ENCODE data around the gene CDC42SE1.

Gene CDC42SE1

GRCh38 chr1:151058692-151059091 lies 730 bp downstream of the CDC42SE1 start:
- Mint-ChIP-seq H3K4me3 (peak overlapping the region; percentile 90 to 97 (median 94)), H3K9me3 (no peaks in the 10 kb centered on the region), H3K27ac (peak overlapping the region; percentile 92 to 98 (median 95)), H3K27me3 (ENCODE audit: low read depth) (no peaks in the 10 kb centered on the region), H3K36me3 (ENCODE audit: low read depth) (peaks cover 24% of the 10 kb centered on the region), H3K4me1 (peaks cover 45% of the 10 kb centered on the region)
- TF ChIP-seq CTCF (IDR thresholded peaks at IDR 0.05; ENCODE audit: unreplicated experiment in 3 of 3): no peak

DNA sequence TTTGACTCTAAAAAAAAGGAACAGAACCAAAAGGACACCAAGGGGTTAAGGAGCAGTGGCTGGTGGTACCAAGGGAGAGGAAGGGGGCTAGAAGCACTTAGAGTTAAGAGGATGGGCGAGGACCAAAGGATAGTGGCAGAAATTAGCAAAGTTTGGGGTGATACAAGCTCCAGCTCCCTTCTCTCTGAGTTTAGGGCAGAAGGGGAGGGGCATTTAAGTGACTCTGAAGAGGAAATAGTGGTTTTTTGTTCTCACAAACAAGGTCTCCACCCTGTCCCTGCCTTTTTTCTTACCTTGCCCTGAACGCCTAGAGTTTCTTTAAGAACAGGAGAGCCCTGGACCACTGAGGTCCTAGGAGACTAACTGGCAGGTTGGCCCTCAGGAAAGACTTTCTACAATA lies 3.3 kb downstream of the CDC42SE1 start:
- Mint-ChIP-seq H3K4me1 (peaks cover 26% of the 10 kb centered on the region), H3K4me3 (peak overlapping the region; percentile 48 to 94 (median 90)), H3K9me3 (no peaks in the 10 kb centered on the region), H3K36me3 (ENCODE audit: low read depth) (peaks cover 41% of the 10 kb centered on the region), H3K27me3 (ENCODE audit: low read depth) (no peaks in the 10 kb centered on the region), H3K27ac (peak overlapping the region; percentile 3 to 43 (median 39))
- no peak for TF ChIP-seq CTCF (IDR thresholded peaks at IDR 0.05; ENCODE audit: unreplicated experiment in 3 of 3)

- Mint-ChIP-seq H3K27me3 (ENCODE audit: low read depth) (no peaks in the 10 kb centered on the region), H3K4me1 (peaks cover 31% of the 10 kb centered on the region), H3K36me3 (ENCODE audit: low read depth) (peaks cover 41% of the 10 kb centered on the region), H3K9me3 (no peaks in the 10 kb centered on the region), H3K4me3 (peak overlapping the region; percentile 35 to 90 (median 48)), H3K27ac (peak overlapping the region in 2 of 3 experiments; percentile 3 to 43)
- no peak for TF ChIP-seq CTCF (IDR thresholded peaks at IDR 0.05; ENCODE audit: unreplicated experiment in 3 of 3)
Measured at GRCh38 chr1:151055581-151055980, 3.8 kb downstream of the CDC42SE1 start.

DNA sequence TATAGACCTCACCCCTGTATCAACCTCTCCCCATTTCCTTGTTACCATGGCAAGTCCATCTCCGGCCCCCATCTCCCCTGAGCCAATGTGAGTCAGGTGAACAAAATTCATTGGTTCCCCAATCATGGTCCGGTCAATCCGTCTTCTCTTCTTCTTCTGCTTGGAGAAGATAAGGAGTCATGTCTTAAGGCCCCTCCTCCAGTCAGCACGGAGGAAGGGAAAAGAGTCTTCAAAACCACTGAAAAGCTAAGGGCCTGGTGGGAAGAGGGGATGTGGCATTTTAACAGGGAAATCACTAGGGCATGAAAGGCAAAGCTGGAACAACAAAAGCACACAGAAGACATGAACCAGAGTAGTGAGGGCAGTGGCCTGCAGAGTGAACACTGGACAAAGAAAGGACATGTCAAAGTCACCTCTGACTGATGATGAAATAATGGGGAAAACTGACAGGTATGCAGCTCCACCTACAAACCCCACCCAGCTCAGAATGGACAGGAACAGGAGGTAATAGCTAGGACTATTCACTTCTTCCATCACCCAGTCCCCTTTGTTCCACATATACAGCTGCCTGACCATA lies 4.4 kb downstream of the CDC42SE1 start:
- Mint-ChIP-seq H3K4me1 (peaks cover 36% of the 10 kb centered on the region), H3K9me3 (no peaks in the 10 kb centered on the region), H3K27ac (peak overlapping the region in 1 of 3 experiments; percentile 36), H3K4me3 (peak overlapping the region; percentile 13 to 35 (median 18)), H3K36me3 (ENCODE audit: low read depth) (peaks cover 44% of the 10 kb centered on the region), H3K27me3 (ENCODE audit: low read depth) (no peaks in the 10 kb centered on the region)
- no peak for TF ChIP-seq CTCF (IDR thresholded peaks at IDR 0.05; ENCODE audit: unreplicated experiment in 3 of 3)

DNA sequence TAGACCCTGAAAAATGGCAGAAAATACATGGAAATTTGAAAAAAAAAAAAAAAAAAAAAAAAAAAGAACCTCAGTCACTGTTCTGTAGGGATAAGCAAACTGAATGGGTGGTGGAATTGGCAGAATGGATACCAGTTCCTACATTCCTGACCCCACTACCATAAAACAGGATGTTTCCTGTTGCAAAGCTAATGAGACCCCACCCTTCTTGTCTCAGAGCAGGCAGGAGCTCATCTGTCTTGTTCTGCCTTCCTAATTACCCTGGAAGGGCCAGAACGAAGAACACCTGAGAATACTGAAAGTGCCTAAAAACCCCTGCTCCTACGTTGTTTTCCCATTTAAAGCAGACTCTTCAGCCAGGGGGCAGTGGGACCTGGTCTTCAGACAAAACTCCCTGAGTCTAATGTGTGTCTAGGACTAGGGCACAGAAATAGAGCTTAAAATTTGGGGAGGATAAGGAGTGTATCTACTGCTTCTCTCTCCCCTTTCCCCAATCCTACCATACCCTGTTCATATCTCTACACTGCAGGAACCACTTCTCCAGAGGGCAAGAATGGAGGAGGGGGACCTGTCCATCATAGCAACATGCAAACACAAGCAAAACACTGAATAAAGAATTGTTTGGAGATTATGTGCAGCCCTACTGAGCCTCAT lies 7.9 kb downstream of the CDC42SE1 start:
- Mint-ChIP-seq H3K4me3 (no peak overlapping the region), H3K4me1 (peaks cover 34% of the 10 kb centered on the region), H3K36me3 (ENCODE audit: low read depth) (peaks cover 36% of the 10 kb centered on the region), H3K27me3 (ENCODE audit: low read depth) (no peaks in the 10 kb centered on the region), H3K27ac (no peak overlapping the region), H3K9me3 (no peaks in the 10 kb centered on the region)
- no peak for TF ChIP-seq CTCF (IDR thresholded peaks at IDR 0.05; ENCODE audit: unreplicated experiment in 3 of 3)

Measured in nephron (organoid).